NCI-H82 treated with DMSO at 0.1 percent for 48 hours (cell line): ENCODE results near the gene OR10H3.
"Not testable (repeated sequence)": the region's sequence is repeated elsewhere in the genome, so short reads cannot be mapped to it uniquely, and the experiment has no call there.

Experiments used
- DNase-seq: peaks from one replicate; lab custom pipeline; 2025; ENCODE audit not compliant: unreplicated experiment; lab: John Stamatoyannopoulos, UW

The OR10H3 gene

GRCh38 chr19:15737722-15738121, at the start of gene OR10H3:
TSS of gene OR10H3 (plus strand) at chr19:15737985. CDS start at chr19:15741393, 3,408 bp downstream.
- no peak for DNase-seq

GRCh38 chr19:15696654-15697194, 41.1 kb upstream of the OR10H3 start:
- DNase-seq, result no peak

GRCh38 chr19:15701757-15702533, 35.8 kb upstream of the OR10H3 start:
- no peak for DNase-seq

GRCh38 chr19:15702534-15702930, 35.3 kb upstream of the OR10H3 start:
- peak; percentile 8 for DNase-seq

GRCh38 chr19:15714638-15715037, 23.1 kb upstream of the OR10H3 start:
- DNase-seq, result no peak

GRCh38 chr19:15715642-15716041, 22.1 kb upstream of the OR10H3 start:
- DNase-seq, result no peak

- DNase-seq, result no peak
Observed at GRCh38 chr19:15717809-15718208, 20.0 kb upstream of the OR10H3 start.

- no peak for DNase-seq
Observed at GRCh38 chr19:15721268-15721667, 16.5 kb upstream of the OR10H3 start.

GRCh38 chr19:15722956-15723355, 14.8 kb upstream of the OR10H3 start:
- no peak for DNase-seq

- DNase-seq, result no peak
Observed at GRCh38 chr19:15727724-15728123, 10.1 kb upstream of the OR10H3 start, which contains the start of gene OR10H2. TSS of gene OR10H2 (plus strand) at chr19:15728024. CDS start at chr19:15728044, 20 bp downstream.

GRCh38 chr19:15730538-15730937, 7.2 kb upstream of the OR10H3 start:
- DNase-seq, result no peak

- DNase-seq, result no peak
Observed at GRCh38 chr19:15732388-15732787, 5.4 kb upstream of the OR10H3 start.

- DNase-seq, result no peak
Observed at GRCh38 chr19:15733895-15734294, 3.9 kb upstream of the OR10H3 start.

- DNase-seq, result no peak
Observed at GRCh38 chr19:15740785-15741184, 3.0 kb downstream of the OR10H3 start.

GRCh38 chr19:15748239-15748638, 10.5 kb downstream of the OR10H3 start:
- DNase-seq, result no peak

GRCh38 chr19:15758379-15758778, 20.6 kb downstream of the OR10H3 start:
- DNase-seq, result no peak

GRCh38 chr19:15759962-15760565, 22.3 kb downstream of the OR10H3 start:
- DNase-seq, result no peak

GRCh38 chr19:15769586-15769985, 31.8 kb downstream of the OR10H3 start:
- DNase-seq, result no peak

- not testable (repeated sequence) for DNase-seq
Observed at GRCh38 chr19:15774159-15774558, 36.4 kb downstream of the OR10H3 start.

- DNase-seq, result no peak
Observed at GRCh38 chr19:15775249-15775648, 37.5 kb downstream of the OR10H3 start.

GRCh38 chr19:15776264-15776663, 38.5 kb downstream of the OR10H3 start:
- no peak for DNase-seq
